HK-2 (cell line): Measurements from ENCODE around the gene NEK9.
"Not testable (repeated sequence)": the region's sequence is repeated elsewhere in the genome, so short reads cannot be mapped to it uniquely, and the experiment has no call there.

Source experiments
- DNase-seq: peaks from one replicate; pipeline ENCODE4 v3.0.0-alpha.2; 2018; ENCODE audit not compliant: unreplicated experiment

NEK9 gene

DNA sequence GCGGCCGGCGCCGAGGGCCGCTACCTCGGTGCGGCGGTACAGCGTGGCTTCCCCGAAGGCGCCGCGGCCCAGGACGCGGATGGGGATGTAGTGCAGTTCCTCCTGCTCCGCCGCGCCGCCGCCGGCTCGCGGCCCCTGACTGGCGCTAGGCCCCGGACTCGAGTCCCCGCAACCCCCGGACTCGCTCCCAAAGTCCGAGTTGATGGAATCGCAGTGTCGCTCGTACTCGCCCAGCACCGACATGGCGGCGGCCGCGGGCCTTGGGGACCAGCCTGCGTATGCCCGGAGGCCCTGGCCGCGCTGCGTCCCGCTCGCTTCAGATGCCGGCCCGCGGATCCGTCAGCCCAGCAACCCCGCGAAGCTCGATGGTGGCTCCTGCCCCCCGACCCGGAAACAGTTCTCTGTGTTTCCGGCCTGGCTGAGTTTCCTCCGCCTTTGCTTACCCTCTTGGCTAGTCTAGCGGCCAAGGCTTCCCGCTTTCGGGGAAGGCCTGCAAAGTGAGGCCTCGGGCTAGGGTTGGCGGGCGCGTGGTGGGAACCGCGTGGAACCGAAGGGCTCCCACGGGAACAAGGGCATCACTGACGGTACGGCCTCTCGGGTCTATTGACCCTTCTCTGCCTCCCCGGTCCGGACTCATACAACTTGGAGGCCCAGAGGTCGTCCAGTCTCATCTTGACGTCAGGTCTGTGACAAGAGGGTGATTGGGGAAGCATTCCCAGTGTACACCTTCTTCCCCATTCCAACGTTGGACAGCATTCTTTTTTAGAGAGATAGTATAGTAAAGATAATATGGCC, at the start of gene NEK9:
Gene NEK9 (minus strand): TSS at position 370 of the 795 bp plus-strand sequence. CDS start 127 bp downstream, at position 243.
- peak; percentile 90 for DNase-seq

DNA sequence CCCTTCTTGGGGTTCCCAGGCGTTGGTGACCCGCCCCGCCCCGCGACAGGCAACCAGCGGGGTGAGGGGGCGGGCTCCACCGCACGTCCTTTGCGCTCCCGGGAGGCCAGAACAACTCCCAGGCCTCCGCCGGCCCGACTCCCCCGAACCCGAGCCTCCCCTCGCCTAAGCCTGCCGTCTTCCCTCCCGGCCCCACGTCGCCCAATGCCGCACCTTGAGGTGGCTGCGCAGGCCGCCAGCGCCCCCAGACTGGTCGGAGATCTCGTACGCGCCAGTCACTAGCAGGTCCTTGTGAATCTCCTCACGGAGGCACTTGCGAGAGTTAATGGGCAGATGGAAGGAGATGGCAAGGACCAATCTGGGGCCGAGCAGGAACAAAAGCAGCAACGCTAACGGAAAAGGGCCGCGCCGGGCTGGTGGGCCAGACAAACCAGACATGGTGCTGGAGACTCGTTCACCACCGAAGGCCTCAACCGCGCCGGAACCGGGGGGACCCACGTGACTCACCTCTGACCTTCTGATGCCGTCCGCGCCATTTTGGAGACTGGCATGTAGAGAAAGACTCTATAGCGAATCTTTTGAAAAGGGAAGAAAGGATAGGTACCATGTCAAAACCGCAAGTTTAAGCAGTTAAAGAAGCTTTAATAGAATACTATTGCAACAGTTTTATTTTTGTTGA, 49.4 kb upstream of the NEK9 start, which contains the start of gene TMED10:
Gene TMED10 (minus strand): TSS at position 471 of the 679 bp plus-strand sequence. CDS start 33 bp downstream, at position 438.
- DNase-seq = peak; percentile 85

DNA sequence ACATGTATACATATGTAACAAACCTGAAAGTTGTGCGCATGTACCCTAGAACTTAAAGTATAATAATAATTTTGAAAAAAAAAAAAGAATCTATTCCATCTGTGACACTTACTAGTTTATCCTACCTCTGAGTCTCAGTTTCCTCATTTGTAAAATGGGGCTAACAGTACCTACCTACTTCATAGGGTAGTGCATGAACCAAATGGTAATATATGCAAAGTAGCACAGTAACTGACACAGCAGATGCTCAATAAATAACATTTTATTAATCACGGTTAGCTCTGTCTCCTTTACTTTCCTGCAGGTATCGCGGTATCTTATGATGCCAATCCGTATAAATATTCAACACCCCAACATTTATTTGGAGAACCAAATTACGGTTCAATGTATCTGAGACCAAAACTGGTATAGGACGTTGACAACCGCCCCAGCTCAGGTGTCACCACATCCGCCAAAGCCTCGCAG, 48.9 kb upstream of the NEK9 start:
- no peak for DNase-seq

DNA sequence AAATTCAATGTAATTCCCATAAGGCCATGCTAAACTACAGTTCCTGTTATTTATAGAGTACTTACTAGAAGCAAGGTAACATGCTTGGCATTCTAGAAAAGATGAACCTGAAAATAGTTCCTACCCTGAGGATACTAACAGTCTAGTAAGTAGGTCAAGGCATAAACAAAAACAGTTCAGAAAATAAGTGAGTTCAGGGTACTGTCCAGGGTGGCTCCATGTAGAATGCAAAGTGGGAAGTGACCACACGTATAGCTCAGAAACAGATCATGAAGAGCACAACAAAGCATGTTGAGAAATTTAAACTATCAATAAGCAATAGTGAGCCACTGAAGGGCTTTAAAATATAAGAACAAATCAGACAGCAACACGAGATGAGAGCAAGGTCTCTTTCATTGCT, 47.2 kb upstream of the NEK9 start:
- DNase-seq = no peak

DNA sequence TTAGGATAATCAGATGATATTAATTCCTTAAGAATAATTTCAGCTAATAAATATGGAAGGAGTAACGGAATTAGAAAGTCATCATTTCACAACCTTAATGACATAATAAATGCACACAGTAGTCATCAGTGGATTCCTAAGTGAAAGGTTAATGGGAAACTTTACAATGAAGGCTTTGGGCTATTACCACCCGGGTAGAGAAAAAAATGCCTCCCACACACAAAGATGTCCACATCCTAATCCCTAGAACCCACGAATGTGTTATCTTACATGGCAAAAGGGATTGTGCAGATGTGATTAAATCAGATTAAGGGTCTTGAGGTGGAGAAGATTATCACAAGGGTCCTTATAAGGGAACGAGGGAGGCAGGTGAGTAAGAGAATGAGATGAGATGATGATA, 43.9 kb upstream of the NEK9 start:
- no peak for DNase-seq

DNA sequence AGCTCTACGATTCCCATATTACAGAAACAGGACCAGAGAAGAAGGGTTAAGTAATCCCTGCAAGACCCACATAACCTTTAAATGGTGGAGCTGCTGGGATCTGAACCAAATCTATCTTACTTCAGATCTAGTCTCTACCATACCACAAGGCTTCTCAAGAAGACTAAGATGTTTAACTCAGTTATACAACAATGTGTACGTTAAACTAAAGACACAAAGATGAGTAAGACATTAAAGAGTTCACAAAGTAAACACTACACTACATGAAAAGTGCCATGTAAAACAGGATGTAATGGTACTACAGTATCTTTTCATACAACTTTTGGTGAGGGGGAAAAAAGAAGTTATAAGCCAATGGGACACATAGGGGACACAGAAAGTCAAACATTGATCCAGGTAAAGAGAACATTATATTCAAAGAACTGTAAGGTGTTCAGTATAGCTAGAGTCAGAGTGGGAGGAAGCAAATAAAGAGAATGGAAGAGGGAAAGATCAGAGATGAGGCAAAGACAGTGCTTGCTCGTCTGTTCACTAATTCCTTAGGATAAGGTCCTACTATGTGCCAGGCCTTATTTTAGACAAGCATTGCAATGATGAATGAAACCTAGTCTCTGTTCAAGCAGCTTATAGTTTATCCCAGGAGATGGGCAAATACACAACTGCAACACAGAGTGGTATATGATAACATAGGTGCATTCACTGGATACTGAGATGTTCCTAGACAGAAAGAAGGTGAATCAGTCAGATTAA, 41.9 kb upstream of the NEK9 start:
- no peak for DNase-seq

DNA sequence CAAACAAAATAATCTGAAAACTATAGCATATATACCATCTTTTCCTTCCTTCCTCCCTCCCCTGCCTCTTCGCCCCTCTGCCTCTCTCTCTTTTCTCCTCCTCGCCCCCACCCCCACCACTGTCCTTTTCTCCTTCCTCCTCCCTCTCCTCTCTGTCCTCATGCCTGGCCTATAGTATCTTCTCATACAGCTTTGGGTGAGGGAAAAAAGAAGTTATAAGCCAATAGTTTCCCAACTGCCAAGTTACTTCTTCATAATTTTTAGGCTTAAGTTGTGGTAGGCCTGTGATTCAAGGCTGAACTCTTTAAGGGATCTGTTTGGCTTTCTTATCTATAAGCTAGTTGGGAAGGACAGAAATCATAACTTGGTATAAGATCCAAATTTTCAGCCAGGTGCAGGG, 40.5 kb upstream of the NEK9 start:
- no peak for DNase-seq

DNA sequence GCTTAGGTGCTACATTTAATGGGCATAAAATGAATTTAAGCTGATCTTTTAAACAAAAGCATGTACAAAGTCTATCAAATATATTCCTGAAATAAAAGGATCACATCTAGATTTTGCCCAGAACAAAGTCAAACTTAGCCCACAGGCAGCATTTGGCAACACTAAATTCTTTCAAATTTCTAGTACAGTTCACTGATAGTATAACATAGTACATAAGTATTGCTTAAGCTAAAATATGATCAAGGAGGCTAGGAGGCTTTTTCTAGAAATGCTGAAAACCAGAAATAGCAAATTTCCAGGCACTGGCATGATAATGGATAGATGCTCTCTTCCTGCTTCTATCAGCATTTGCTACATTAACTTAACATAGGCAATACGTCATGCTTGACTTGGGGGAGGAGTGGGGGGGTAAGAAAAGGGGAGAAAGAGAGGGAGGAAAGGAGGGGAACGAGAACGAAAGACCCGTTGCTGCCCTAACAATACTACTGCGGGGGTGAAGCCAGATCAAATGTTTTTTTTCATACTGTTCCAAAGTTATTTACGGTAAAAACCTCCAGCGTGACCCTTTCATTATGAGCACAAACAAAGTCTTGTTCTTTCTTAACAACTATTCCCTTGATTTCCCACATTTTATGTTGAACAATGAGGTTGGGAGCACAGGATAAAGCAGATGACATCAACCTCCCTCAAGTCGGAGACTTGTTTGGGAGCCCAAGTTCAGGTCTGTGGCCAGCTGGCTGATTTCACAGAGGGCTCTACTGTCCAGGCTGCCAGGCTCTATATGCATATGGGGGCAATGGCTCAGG, 38.9 kb upstream of the NEK9 start:
- DNase-seq = no peak

DNA sequence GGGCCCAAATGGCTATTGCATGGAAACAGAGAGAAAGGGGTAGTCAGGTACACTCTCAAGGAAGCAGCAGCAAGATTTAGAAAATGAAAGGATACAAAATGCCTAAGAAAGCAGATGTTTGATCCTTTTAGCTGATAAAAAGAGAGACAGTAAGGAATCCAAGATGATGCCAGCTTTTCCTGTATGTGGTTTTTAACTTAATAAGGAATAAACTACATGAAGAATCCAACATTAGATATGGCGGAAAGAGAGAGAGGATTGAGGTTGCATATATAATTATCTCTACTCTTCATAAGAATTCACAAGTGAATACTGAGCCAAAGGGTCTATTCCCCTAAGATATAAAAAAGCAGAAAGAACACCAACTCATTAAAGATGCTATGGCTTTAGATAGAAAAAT, 38.0 kb upstream of the NEK9 start:
- no peak for DNase-seq

DNA sequence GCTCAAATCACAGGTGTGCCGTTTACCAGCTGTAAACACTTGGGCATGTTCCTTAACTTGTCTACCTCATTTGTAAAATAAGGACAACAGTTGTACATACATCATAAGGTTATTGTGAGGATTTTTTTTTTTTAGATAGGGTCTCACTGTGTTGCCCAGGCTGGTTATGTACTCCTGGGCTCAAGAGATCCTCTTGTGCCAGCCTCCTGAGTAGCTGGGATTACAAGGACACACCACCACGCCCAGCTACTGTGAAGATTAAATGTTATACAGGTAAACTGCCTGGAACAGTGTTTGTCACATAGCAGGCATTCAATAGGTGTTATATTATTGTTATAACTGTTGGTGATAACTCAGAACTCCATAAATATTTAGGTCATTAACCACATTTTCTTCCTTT, 36.8 kb upstream of the NEK9 start:
- DNase-seq = no peak

DNA sequence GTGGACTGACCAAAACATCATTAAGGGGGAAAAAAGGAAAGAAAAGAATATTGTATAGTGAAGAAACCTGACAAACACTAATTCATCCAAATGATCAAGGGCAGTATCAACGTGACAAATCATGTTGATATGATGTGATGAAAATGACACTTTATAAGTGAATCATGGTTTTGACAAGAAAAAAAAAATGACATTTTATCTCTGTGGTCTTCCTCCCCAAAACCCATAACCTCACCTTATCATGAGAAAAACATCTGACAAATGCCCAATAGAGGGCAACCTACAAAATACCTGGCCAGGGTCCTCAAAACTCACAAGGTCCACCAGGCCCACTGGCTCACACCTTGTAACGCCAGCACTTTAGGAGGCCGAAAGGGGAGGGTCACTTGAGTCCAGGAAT, 35.8 kb upstream of the NEK9 start:
- DNase-seq = no peak

DNA sequence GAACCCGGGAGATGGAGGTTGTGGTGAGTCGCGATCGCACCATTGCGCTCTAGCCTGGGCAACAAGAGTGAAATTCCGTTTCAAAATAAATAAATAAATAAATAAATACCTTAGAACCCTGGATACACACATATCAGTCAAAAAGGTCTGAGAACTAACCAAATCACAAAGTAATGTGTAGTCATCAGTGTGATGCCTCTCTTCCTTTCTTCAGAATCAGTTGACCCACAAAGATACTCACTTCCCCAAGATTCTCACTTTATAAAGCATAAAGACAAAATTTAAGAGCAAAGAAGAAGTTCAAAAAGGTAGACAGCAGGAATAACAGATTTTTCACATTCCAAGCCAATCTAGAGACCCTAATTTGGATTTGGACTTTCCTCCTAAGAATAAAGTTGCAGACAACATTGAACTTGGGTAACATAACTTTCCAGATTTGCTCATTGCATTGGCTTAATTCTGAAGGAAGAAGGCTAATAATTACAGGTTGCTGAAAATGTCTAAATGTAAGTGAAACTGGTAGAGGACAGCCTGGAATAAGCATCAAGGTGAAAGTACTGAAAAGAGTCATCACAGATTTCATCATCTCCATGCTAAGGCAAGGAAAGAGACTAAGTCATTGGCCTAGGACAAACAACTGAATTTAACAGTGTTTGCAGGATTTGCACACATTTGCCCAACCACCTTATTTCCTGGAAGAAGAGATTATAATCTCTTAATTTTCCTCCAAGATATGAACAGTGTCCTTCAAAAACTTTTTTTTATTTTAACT, 32.2 kb upstream of the NEK9 start:
- no peak for DNase-seq

DNA sequence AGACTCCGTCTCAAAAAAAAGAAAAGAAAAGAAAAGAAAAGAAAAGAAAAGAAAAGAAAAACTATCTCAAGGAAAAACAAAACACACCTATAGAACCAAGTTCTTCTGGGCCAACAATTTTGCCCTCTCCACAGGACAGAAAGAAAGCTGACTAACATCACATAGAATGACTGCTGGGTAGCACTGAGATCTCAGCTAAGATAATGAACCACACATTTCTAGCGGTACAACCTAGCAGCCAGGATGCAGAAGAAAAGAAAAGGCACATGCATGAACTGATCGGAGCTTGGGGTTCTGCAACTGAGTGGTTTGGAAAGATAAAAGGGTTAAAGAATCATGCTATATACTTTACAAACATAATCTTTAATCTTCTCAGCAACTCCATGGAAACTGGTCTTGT, 30.1 kb upstream of the NEK9 start:
- DNase-seq = no peak

DNA sequence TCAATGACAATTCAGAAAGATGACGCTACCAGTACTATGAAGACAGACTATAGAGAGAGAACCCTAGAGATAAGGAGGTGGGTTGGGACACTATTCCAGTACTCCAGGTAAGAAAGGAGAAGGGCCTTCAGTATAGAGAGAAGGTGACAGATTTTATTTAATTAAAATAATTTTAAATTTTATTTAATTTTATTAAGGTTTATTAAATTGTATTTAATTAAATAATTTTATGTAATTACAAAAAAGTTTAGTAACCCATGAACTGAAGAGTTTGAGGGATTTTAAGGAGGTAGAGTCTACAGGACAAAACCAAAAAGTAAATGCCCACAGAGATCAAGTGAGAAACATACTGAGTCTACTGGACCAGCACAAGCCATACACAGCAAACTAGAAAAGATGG, 29.3 kb upstream of the NEK9 start:
- DNase-seq = no peak

DNA sequence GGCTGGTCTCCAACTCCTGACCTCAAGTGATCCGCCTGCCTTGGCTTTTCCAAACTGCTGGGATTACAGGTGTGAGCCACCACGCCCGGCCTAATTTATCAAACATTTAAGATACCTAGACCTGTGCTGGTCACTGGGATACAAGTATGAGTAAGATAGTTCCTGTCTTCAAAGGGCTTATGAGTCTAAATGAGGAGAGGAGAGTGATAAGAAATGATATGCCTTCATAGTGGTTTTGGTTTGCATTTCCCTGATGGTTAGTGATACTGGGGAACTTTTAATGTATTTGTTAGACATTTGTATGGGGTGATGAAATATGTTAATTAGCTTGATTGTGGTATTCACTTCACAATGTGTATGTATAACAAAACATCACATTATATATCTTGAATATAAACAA, 28.3 kb upstream of the NEK9 start:
- DNase-seq = no peak

DNA sequence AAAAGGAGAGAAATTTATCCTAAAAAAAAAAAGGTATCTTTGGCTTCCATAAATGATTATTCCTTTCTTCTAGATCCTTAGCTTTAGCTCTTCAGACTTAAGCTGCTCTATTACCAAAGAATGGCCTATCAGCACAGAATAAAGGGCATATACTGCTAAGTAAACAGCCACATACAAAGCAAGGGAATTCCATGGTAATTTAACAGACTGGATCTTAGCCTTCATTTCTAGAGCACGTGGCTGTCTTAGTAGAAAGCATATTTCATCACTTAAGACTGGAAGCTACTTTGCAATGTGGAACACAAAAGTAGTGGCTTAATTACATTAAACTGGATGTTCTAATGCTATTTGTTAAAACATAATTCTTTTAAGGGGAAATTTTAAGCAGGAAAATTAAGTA, 26.4 kb upstream of the NEK9 start:
- no peak for DNase-seq

DNA sequence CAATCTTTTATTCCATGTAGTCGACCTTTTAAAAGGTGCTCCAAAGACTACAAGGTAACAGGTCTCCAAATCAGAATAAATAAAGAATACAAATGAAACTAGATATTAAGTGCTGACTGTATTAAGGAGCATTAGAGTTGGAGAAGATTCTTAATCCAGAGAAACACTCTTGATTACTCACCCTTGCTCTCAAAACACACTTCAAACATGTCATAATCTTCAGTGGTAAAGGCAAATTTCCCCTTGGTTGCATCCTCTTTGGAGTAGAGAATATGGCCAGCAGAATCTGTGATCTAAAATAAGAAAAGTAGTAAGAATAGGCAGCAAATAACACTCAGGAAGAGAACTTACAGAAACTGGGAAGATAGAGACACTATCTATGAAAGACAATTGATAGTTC, 25.0 kb upstream of the NEK9 start:
- DNase-seq = no peak

DNA sequence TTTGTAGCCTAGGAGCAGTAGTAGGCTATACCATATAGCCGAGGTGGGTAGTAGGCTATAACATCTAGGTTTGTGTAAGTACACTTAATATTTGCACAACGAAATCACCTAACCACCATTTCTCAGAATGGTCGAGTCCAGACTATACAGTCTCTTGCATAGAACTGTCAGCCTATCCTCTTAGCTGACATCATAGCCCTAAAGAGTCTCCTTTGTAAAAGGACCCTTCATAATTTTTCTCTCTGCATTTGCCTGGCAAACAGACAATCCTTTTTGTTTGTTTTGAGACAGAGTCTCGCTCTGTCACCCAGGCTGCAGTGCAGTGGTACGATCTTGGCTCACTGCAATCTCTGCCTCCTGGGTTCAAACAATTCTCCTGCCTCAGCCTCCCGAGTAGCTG, 23.8 kb upstream of the NEK9 start:
- DNase-seq = not testable (repeated sequence)

DNA sequence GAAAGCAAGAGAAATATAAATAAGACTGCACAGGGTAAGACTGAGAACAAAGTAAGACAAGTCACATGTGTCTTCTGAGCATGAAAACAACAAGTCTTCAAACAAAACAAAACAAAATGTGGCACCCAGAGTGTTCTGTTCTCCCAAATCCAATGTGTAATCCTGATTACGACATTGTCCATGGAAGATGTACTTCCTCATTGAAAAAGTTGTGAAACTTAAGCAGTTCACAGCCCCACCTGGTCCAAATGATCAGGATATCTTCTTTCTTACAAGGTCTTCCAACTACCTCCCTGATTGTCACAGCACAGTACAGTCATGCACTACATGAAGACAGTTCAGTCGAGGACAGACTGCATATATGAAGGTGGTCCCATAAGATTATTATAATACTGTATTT, 23.3 kb upstream of the NEK9 start:
- no peak for DNase-seq

DNA sequence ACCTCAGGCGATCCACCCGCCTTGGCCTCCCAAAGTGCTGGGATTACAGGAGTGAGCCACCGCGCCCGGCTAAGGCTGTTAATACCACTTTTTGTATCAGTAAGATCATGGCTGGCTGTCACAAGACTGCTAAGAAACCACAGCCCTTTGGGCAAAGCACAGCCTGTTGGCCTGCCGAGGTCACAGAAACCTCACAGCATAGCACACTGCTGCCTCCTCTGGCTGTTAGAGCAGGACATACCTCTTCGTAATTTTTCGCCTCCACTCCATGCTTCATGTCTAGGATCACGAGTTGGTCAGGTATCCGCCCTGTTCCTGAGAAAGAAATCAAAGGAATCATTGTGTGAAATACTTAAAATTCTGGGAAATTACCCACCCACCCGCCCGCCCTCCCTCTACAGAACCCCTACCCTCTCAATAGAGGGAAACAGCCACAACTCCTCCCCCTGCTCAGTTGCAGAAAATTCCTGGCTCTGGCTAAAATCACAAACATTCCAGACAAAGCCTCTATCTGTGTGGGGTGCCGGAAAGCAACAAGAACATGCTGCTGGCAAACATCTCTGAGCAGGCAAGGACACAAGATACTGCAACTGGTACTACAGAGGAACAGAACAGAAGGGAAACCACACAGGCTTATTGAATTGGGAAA, 20.7 kb upstream of the NEK9 start:
- DNase-seq = no peak
